ENCODE measurements around the gene FAIM2. TPM values are rescaled to one million over a fixed set of nuclear protein-coding genes. Genes with fewer than 3 reads are reported as not detected.

The FAIM2 gene
- total RNA-seq, 2 experiments from 2014 or later: 0.05 to 0.06 TPM

DNA sequence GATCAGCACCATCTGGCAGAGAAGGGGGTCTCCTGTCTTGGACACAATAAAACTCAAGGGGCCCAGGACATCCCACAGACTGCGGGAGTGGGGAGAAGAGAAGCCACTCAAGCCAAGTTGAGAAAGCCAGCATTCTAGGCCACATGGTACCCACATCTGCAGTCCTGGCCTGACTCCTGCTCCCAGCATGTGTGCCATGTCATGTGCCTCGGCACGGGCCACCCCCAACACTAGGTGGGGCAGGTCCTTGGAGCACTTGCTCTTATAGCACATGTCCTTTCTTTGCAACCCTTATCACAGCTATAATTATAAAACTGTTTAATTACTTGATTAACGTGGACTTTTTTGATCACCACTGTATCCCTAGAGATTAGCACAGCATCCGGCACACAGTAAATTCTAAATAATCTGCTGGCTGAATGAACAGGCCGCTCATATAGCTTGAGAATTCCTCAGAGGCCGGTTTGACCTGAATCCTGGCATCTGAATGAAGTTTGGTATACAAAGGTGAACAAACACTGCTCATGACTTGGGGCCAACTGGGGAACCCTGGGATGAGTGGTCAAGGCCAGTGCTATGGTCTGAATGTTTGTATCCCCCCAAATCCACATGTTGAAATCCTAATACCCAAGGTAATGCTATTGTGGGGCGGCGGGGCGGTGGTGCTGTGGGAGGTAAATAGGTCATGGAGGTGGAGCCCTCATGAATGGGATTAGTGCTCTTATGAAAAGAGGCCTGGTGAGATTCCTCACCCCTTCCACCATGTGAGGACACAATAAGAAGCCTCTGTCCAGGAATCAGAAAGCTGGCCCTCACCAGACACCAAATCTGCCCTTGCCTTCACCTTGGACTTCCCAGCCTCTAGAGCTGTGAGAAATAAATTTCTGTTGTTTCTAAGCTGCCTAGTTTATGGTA, 82.1 kb downstream of the FAIM2 start:
- H3K27ac Mint-ChIP-seq: peak overlapping the region; percentile 73
- peaks cover 17% of the 10 kb centered on the region for H3K4me1 Mint-ChIP-seq
- H3K36me3 Mint-ChIP-seq: no peaks in the 10 kb centered on the region
- no peaks in the 10 kb centered on the region for H3K9me3 Mint-ChIP-seq (ENCODE audit: low read depth)
- CTCF ChIA-PET: interaction anchor here (0.6 to 2.2 kb wide), 7 partner anchors 11 to 184 kb away, joined by 3 to 6 read pairs (median 3); partner anchors contain the start of gene TMBIM6
- no peak for DNase-seq
- no peak overlapping the region for H3K4me3 Mint-ChIP-seq
- no peak for ATAC-seq
- H3K27me3 Mint-ChIP-seq: peaks cover 3% of the 10 kb centered on the region

DNA sequence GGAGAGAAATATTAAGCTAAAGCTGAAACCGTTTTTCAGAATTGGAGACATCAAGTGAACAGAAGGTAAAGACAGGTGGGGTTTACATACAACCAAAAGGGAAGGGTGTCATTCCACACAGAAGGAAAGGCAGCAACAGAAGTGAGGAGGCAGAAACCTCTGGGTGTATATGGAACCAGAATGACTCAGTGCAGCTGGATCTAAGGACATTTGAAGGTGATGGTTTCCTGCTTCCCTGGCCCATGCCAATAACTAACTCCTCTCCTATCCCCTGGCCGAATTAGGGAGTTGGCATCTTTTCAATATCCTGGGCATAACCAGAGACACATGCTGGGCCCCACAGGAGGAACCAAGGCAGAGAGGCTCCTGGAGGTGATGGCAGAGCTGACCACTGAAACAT, 83.9 kb downstream of the FAIM2 start:
- CTCF ChIA-PET: interaction anchor here (0.9 to 2.2 kb wide), 5 partner anchors 9 to 79 kb away, joined by 3 to 6 read pairs (median 3); partner anchors contain the start of gene TMBIM6
- ATAC-seq: no peak
- no peak overlapping the region for H3K27ac Mint-ChIP-seq

DNA sequence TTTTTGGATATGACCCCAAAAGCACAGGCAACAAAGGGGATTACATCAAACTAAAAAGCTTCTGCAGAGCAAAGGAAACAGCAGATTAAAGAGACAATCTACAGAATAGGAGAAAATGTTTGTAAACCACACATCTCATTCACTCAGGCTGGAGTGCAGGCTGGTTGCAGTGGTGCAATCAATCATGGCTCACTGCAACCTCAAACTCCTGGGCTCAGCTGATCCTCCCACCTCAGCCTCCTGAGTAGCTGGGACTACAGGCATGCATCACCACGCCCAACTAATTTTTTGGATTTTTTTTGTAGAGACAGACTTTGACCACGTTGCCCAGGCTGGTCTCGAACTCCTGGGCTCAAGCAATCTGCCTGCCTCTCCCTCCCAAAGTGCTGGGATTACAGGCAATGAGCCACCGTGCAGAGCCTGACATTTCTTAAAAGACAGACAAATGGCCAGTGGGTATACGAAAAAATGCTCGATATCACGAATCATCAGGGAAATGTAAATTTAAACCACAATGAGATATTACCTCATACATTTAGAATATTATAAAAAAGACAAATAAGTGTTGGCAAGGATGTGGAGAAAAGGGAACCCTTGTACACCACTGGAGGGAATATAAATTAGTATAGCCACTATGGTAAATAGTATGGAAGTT, 85.3 kb downstream of the FAIM2 start:
- DNase-seq: no peak
- ATAC-seq: no peak
- no peaks in the 10 kb centered on the region for H3K9me3 Mint-ChIP-seq (ENCODE audit: low read depth)
- CTCF ChIA-PET: interaction anchor here (0.6 kb wide), 1 partner anchor 10 kb away, joined by 3 read pairs; the partner anchor contains the start of gene NCKAP5L
- H3K27me3 Mint-ChIP-seq: no peaks in the 10 kb centered on the region
- H3K4me3 Mint-ChIP-seq: no peak overlapping the region
- no peaks in the 10 kb centered on the region for H3K36me3 Mint-ChIP-seq
- H3K4me1 Mint-ChIP-seq: peaks cover 17% of the 10 kb centered on the region
- no peak overlapping the region for H3K27ac Mint-ChIP-seq

More for the DNA sequence above, 83.9 kb downstream of the FAIM2 start:
- no peak for DNase-seq
- Mint-ChIP-seq H3K4me3 (no peak overlapping the region), H3K9me3 (ENCODE audit: low read depth) (no peaks in the 10 kb centered on the region), H3K27me3 (no peaks in the 10 kb centered on the region), H3K4me1 (peaks cover 17% of the 10 kb centered on the region), H3K36me3 (no peaks in the 10 kb centered on the region)

Other genes starting within 250 kb of the FAIM2 start
- gene FMNL3, start 196.5 kb downstream of the FAIM2 start, total RNA-seq: 10 to 100 TPM; 44.2 to 50.5 TPM
- 100 to 1,000 TPM; 396 to 524 TPM for gene TMBIM6, start 162.3 kb downstream of the FAIM2 start, total RNA-seq
- 1 to 10 TPM; 1.1 to 1.4 TPM for gene NCKAP5L, start 75.5 kb downstream of the FAIM2 start, total RNA-seq
- gene BCDIN3D, start 60.8 kb downstream of the FAIM2 start, total RNA-seq: 1 to 10 TPM; 8.2 to 8.3 TPM
- gene AQP2, start 46.8 kb upstream of the FAIM2 start, total RNA-seq: not detected
- gene AQP5, start 58.0 kb upstream of the FAIM2 start, total RNA-seq: not detected
- not detected for gene AQP6, start 69.0 kb upstream of the FAIM2 start, total RNA-seq
- gene RACGAP1, start 121.6 kb upstream of the FAIM2 start, total RNA-seq: 100 to 1,000 TPM; 180 to 198 TPM
- 10 to 100 TPM; 19.0 to 28.3 TPM for gene ASIC1, start 153.7 kb upstream of the FAIM2 start, total RNA-seq
- 10 to 100 TPM; 62.0 to 80.8 TPM for gene SMARCD1, start 181.4 kb upstream of the FAIM2 start, total RNA-seq
- gene GPD1, start 200.1 kb upstream of the FAIM2 start, total RNA-seq: under 1 TPM in 1 of 2 experiments, not detected in 1; 0.30 TPM
- 10 to 100 TPM; 55.1 to 64.5 TPM for gene COX14, start 208.3 kb upstream of the FAIM2 start, total RNA-seq